ENCODE measurements around the gene COL13A1.

The COL13A1 gene

GRCh38 chr10:69963178-69963834 is 161.6 kb downstream of the COL13A1 start:
- Histone ChIP-seq H3K36me3 (ENCODE audit: control insufficient read depth, insufficient read depth, low read length) (no peaks in the 10 kb centered on the region), H3K4me3 (replicated peaks; ENCODE audit: low read depth, low read length) (no peak overlapping the region), H3K27me3 (replicated peaks; ENCODE audit: control insufficient read depth, insufficient read depth, low read length) (no peaks in the 10 kb centered on the region; the same call in 1 of the 2 replicates)
- TF ChIP-seq CTCF (IDR thresholded peaks at IDR 0.05; ENCODE audit: insufficient read depth, low read length, poor library complexity, severe bottlenecking), result no peak
- no peak for DNase-seq (ENCODE audit: extremely low read depth, insufficient read length)

- Histone ChIP-seq H3K4me3 (replicated peaks; ENCODE audit: low read depth, low read length) (no peak overlapping the region), H3K36me3 (ENCODE audit: control insufficient read depth, insufficient read depth, low read length) (no peaks in the 10 kb centered on the region), H3K27me3 (replicated peaks; ENCODE audit: control insufficient read depth, insufficient read depth, low read length) (no peaks in the 10 kb centered on the region; the same call in 1 of the 2 replicates)
- no peak for DNase-seq (ENCODE audit: extremely low read depth, insufficient read length)
- TF ChIP-seq CTCF (IDR thresholded peaks at IDR 0.05; ENCODE audit: insufficient read depth, low read length, poor library complexity, severe bottlenecking), result no peak
These were observed 162.4 kb downstream of the COL13A1 start for GRCh38 chr10:69963835-69964710.

GRCh38 chr10:69965086-69965485 is 163.4 kb downstream of the COL13A1 start:
- no peak for DNase-seq (ENCODE audit: extremely low read depth, insufficient read length)
- no peaks in the 10 kb centered on the region; the same call in 1 of the 2 replicates for H3K27me3 ChIP-seq (replicated peaks; ENCODE audit: control insufficient read depth, insufficient read depth, low read length)
- no peak overlapping the region for H3K4me3 ChIP-seq (replicated peaks; ENCODE audit: low read depth, low read length)

GRCh38 chr10:69965919-69966662 is 164.4 kb downstream of the COL13A1 start:
- DNase-seq (ENCODE audit: extremely low read depth, insufficient read length), result no peak

More at GRCh38 chr10:69965086-69965485, 163.4 kb downstream of the COL13A1 start:
- no peak for TF ChIP-seq CTCF (IDR thresholded peaks at IDR 0.05; ENCODE audit: insufficient read depth, low read length, poor library complexity, severe bottlenecking)
- no peaks in the 10 kb centered on the region for H3K36me3 ChIP-seq (ENCODE audit: control insufficient read depth, insufficient read depth, low read length)

More at GRCh38 chr10:69965919-69966662, 164.4 kb downstream of the COL13A1 start:
- no peak overlapping the region for H3K4me3 ChIP-seq (replicated peaks; ENCODE audit: low read depth, low read length)
- no peaks in the 10 kb centered on the region for H3K36me3 ChIP-seq (ENCODE audit: control insufficient read depth, insufficient read depth, low read length)
- no peak for TF ChIP-seq CTCF (IDR thresholded peaks at IDR 0.05; ENCODE audit: insufficient read depth, low read length, poor library complexity, severe bottlenecking)
- H3K27me3 ChIP-seq (replicated peaks; ENCODE audit: control insufficient read depth, insufficient read depth, low read length), result no peaks in the 10 kb centered on the region; the same call in 1 of the 2 replicates
